Colonic mucosa (tissue), 4 donors: ENCODE data around the gene ESYT2. TPM values are rescaled to one million over a fixed set of nuclear protein-coding genes. Genes with fewer than 3 reads are reported as not detected.
A peak's percentile ranks its signal among the peaks of the same experiment; 100 is the strongest.

Experiments
- DNase-seq: peaks from one replicate; pipeline ENCODE4 v3.0.0-alpha.2; 2020
- H3K27ac ChIP-seq: fragments of 200-600 bp; one replicate; pipeline ENCODE4 v1.8.0; 2021
- H3K27me3 ChIP-seq: fragments of 200-600 bp; one replicate; pipeline ENCODE4 v1.8.0; 2021
- H3K36me3 ChIP-seq: fragments of 200-600 bp; one replicate; pipeline ENCODE4 v1.8.0; 2021
- H3K4me1 ChIP-seq: fragments of 200-600 bp; one replicate; pipeline ENCODE4 v1.8.0; 2021; ENCODE audit warnings: mild to moderate bottlenecking
- H3K4me3 ChIP-seq: fragments of 200-600 bp; one replicate; pipeline ENCODE4 v1.8.0; 2021
- H3K9ac ChIP-seq, 2 donors: one replicate each; pipeline ENCODE4 v1.7.0; 2013; ENCODE audit warnings: control low read depth in 2 of 2, low read depth in 2 of 2, low read length in 2 of 2
- H3K9me3 ChIP-seq: fragments of 200-600 bp; one replicate; pipeline ENCODE4 v1.8.0; 2021
- CTCF ChIP-seq: fragments of 200-600 bp; IDR thresholded peaks from one replicate; pipeline ENCODE4 v1.8.0; 2022; ENCODE audit warnings: antibody characterized with exemption, mild to moderate bottlenecking
- intact Hi-C: fragments of 100-400 bp; cut with DNase I; formaldehyde crosslinking; loops from one replicate; pipeline ENCODE4 v1.14.1; 2022
- total RNA-seq, 2 donors: library from RNA; stranded (reverse); fragmentation: NEBNext Ultra II Directional in 1 of 2; extraction: Animal tissue kit (Norgen Biotek cat#: 25700) in 1 of 2; gene quantifications; one replicate each; pipeline ENCODE4 v1.2.1, GENCODE V29; 2021
- donor health status: healthy.
- donor health status: DM: no; HTN: no; CAD: no.
- donor health status: DM: no; HTN: no; CAD: no.

ESYT2 gene
- total RNA-seq, 2 donors from 2014 or later: 57.5 to 105 TPM

- peaks cover 12% of the 10 kb centered on the region for H3K4me1 ChIP-seq
- intact Hi-C loops: no loop called here
Observed at GRCh38 chr7:158812684-158813083, 16.6 kb downstream of the ESYT2 start.

GRCh38 chr7:158811894-158812293 is 17.4 kb downstream of the ESYT2 start:
- DNase-seq: no peak
- peaks cover 5% of the 10 kb centered on the region for H3K4me1 ChIP-seq
- no peak for TF ChIP-seq CTCF

More at GRCh38 chr7:158812684-158813083, 16.6 kb downstream of the ESYT2 start:
- Histone ChIP-seq H3K9me3 (no peaks in the 10 kb centered on the region), H3K4me3 (no peak overlapping the region), H3K27ac (no peak overlapping the region), H3K36me3 (no peaks in the 10 kb centered on the region), H3K9ac (no peak overlapping the region), H3K27me3 (no peaks in the 10 kb centered on the region)
- no peak for TF ChIP-seq CTCF
- DNase-seq: no peak

GRCh38 chr7:158811461-158811860 is 17.8 kb downstream of the ESYT2 start:
- Histone ChIP-seq H3K27ac (peak overlapping the region; percentile 16), H3K4me3 (no peak overlapping the region), H3K36me3 (no peaks in the 10 kb centered on the region), H3K9ac (no peak overlapping the region), H3K4me1 (peaks cover 4% of the 10 kb centered on the region), H3K9me3 (no peaks in the 10 kb centered on the region), H3K27me3 (no peaks in the 10 kb centered on the region)
- intact Hi-C loops: no loop called here
- no peak for DNase-seq
- TF ChIP-seq CTCF: no peak

More at GRCh38 chr7:158811894-158812293, 17.4 kb downstream of the ESYT2 start:
- no peaks in the 10 kb centered on the region for H3K27me3 ChIP-seq
- no peak overlapping the region for H3K9ac ChIP-seq
- peak overlapping the region; percentile 16 for H3K27ac ChIP-seq
- H3K36me3 ChIP-seq: no peaks in the 10 kb centered on the region
- intact Hi-C loops: no loop called here
- no peak overlapping the region for H3K4me3 ChIP-seq
- H3K9me3 ChIP-seq: no peaks in the 10 kb centered on the region

GRCh38 chr7:158810846-158811245 is 18.5 kb downstream of the ESYT2 start:
- no peaks in the 10 kb centered on the region for H3K27me3 ChIP-seq
- no peak overlapping the region for H3K27ac ChIP-seq
- H3K9me3 ChIP-seq: no peaks in the 10 kb centered on the region
- no peaks in the 10 kb centered on the region for H3K36me3 ChIP-seq
- no peak overlapping the region for H3K9ac ChIP-seq
- peaks cover 4% of the 10 kb centered on the region for H3K4me1 ChIP-seq
- DNase-seq: no peak
- H3K4me3 ChIP-seq: no peak overlapping the region
- TF ChIP-seq CTCF: no peak
- intact Hi-C loops: no loop called here

- H3K9me3 ChIP-seq: no peaks in the 10 kb centered on the region
- H3K4me1 ChIP-seq: no peaks in the 10 kb centered on the region
- H3K27ac ChIP-seq: no peak overlapping the region
- intact Hi-C loops: no loop called here
- no peak for TF ChIP-seq CTCF
- no peak overlapping the region for H3K9ac ChIP-seq
- no peak for DNase-seq
- no peaks in the 10 kb centered on the region for H3K27me3 ChIP-seq
- H3K36me3 ChIP-seq: no peaks in the 10 kb centered on the region
- no peak overlapping the region for H3K4me3 ChIP-seq
Observed at GRCh38 chr7:158809596-158809995, 19.7 kb downstream of the ESYT2 start.
